Astrocyte (in vitro differentiated cells and primary cell): ENCODE measurements around the gene CRYM. TPM values are rescaled to one million over a fixed set of nuclear protein-coding genes. Genes with fewer than 3 reads are reported as not detected.
"Not testable (repeated sequence)": the region's sequence is repeated elsewhere in the genome, so short reads cannot be mapped to it uniquely, and the experiment has no call there.

Source experiments
- DNase-seq: peaks from one replicate; pipeline ENCODE4 v3.0.0-alpha.2; 2010; ENCODE audit warnings: low read depth
- FAIRE-seq: peaks from 2 replicates; lab custom pipeline; 2011; peaks lifted over from hg19 to GRCh38; lab: Jason Lieb, UNC
- H2AFZ ChIP-seq: 2 replicates; pipeline ENCODE4 v1.6.0; 2012; ENCODE audit warnings: low read depth, low read length, inconsistent platforms
- H3K27ac ChIP-seq: 2 replicates; pipeline ENCODE4 v1.5.1; 2011; ENCODE audit warnings: low read depth, low read length, inconsistent platforms
- H3K27me3 ChIP-seq: 2 replicates; pipeline ENCODE4 v1.6.0; 2011; ENCODE audit warnings: low read length, inconsistent platforms; ENCODE audit not compliant: insufficient read depth
- H3K36me3 ChIP-seq: 2 replicates; pipeline ENCODE4 v1.5.1; 2011; ENCODE audit warnings: low read length, inconsistent platforms; ENCODE audit not compliant: insufficient read depth
- H3K4me1 ChIP-seq: 2 replicates; pipeline ENCODE4 v1.5.1; 2011; ENCODE audit warnings: low read length, inconsistent platforms; ENCODE audit not compliant: insufficient read depth
- H3K4me2 ChIP-seq: 2 replicates; pipeline ENCODE4 v1.6.0; 2012; ENCODE audit warnings: low read length, inconsistent platforms
- H3K4me3 ChIP-seq: 2 replicates; pipeline ENCODE4 v1.5.1; 2011; ENCODE audit warnings: low read depth, mild to moderate bottlenecking, low read length, inconsistent platforms; ENCODE audit not compliant: insufficient read depth
- H3K79me2 ChIP-seq: 2 replicates; pipeline ENCODE4 v1.6.0; 2012; ENCODE audit warnings: mild to moderate bottlenecking, low read length, inconsistent platforms; ENCODE audit not compliant: insufficient read depth
- H3K9ac ChIP-seq: 2 replicates; pipeline ENCODE4 v1.6.0; 2012; ENCODE audit warnings: mild to moderate bottlenecking, low read length, inconsistent platforms
- H3K9me3 ChIP-seq: 2 replicates; pipeline ENCODE4 v1.5.1; 2012; ENCODE audit warnings: low read depth, mild to moderate bottlenecking, low read length, inconsistent platforms; ENCODE audit not compliant: insufficient read depth
- H4K20me1 ChIP-seq: 2 replicates; pipeline ENCODE4 v1.6.0; 2012; ENCODE audit warnings: low read length, inconsistent platforms; ENCODE audit not compliant: insufficient read depth
- H3K27ac Mint-ChIP-seq: one replicate; pipeline ENCODE4 v1.8.0; 2021; ENCODE audit warnings: mild to moderate bottlenecking, mixed read lengths; ENCODE audit not compliant: unreplicated experiment
- H3K27me3 Mint-ChIP-seq: one replicate; pipeline ENCODE4 v1.8.0; 2021; ENCODE audit warnings: low read depth, mixed read lengths; ENCODE audit not compliant: unreplicated experiment
- H3K36me3 Mint-ChIP-seq: one replicate; pipeline ENCODE4 v1.8.0; 2021; ENCODE audit warnings: low read depth, mixed read lengths; ENCODE audit not compliant: unreplicated experiment
- H3K4me1 Mint-ChIP-seq: one replicate; pipeline ENCODE4 v1.8.0; 2021; ENCODE audit warnings: low read depth, mixed read lengths; ENCODE audit not compliant: unreplicated experiment
- H3K4me3 Mint-ChIP-seq: one replicate; pipeline ENCODE4 v1.8.0; 2021; ENCODE audit warnings: mild to moderate bottlenecking, moderate library complexity, mixed read lengths; ENCODE audit not compliant: unreplicated experiment
- H3K9me3 Mint-ChIP-seq: one replicate; pipeline ENCODE4 v1.8.0; 2021; ENCODE audit warnings: mild to moderate bottlenecking, mixed read lengths; ENCODE audit not compliant: unreplicated experiment
- EZH2 ChIP-seq: IDR thresholded peaks from 2 replicates; pipeline ENCODE4 v1.6.1; 2012; ENCODE audit warnings: mild to moderate bottlenecking, low read length, inconsistent platforms; ENCODE audit not compliant: insufficient read depth
- total RNA-seq: library from RNA; stranded (reverse); gene quantifications from 2 replicates; pipeline ENCODE4 v1.2.1, GENCODE V29; 2021
- TF ChIP-seq, protein P1 (sequence below): IDR thresholded peaks from 2 replicates; pipeline ENCODE4 v1.5.1; 2011; ENCODE audit warnings: low read depth, mild to moderate bottlenecking, inconsistent platforms, low read length, moderate library complexity; ENCODE audit not compliant: insufficient read depth

The CRYM gene
- total RNA-seq, 1 donor from 2014 or later: 0.50 TPM

DNA sequence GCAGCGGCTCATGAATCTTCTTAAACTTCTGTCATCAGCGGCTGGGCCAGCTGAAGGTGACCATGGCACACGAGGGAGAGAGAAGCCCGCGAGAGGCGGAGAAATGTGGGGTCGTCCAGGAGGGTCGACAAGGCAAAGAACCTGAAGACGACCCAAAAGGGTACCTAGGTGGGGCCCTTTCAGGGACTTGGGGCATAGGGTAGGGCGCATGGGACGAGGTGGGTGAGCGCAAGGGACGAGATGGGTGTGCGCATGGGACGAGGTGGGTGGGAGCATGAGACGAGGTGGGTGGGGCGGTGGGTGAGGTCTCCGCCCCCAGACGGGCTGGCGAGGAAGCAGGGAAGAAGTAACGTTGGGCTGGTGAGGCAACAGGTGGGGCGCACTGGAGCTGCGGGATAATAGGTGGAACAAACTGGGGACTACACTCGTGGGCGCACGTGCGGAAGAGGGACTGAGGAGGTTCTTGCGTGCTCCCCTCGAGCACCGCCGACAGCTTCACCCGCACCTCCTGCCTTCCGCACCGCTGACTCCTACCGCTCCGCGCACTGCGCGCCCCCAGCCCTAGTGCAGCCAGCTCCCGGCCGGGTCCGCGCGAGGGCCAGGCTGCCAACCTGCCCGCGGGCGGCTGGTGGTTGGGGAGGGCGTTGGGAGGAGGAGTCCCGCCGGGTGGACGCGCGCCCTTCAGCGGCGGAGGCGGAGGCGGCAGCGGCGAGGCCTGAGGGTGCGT is 23.2 kb upstream of the CRYM start:
- Histone ChIP-seq H3K36me3 (no peaks in the 10 kb centered on the region), H3K9ac (peak overlapping the region; percentile 66), H3K4me1 (peaks cover 12% of the 10 kb centered on the region), H3K9me3 (no peaks in the 10 kb centered on the region), H4K20me1 (no peaks in the 10 kb centered on the region), H2AFZ (peak overlapping the region; percentile 95), H3K4me3 (peak overlapping the region; percentile 70), H3K27me3 (no peaks in the 10 kb centered on the region), H3K4me2 (peak overlapping the region; percentile 99), H3K79me2 (no peaks in the 10 kb centered on the region), H3K27ac (peak overlapping the region; percentile 37)
- TF ChIP-seq EZH2: no peak
- TF ChIP-seq, protein P1, sequence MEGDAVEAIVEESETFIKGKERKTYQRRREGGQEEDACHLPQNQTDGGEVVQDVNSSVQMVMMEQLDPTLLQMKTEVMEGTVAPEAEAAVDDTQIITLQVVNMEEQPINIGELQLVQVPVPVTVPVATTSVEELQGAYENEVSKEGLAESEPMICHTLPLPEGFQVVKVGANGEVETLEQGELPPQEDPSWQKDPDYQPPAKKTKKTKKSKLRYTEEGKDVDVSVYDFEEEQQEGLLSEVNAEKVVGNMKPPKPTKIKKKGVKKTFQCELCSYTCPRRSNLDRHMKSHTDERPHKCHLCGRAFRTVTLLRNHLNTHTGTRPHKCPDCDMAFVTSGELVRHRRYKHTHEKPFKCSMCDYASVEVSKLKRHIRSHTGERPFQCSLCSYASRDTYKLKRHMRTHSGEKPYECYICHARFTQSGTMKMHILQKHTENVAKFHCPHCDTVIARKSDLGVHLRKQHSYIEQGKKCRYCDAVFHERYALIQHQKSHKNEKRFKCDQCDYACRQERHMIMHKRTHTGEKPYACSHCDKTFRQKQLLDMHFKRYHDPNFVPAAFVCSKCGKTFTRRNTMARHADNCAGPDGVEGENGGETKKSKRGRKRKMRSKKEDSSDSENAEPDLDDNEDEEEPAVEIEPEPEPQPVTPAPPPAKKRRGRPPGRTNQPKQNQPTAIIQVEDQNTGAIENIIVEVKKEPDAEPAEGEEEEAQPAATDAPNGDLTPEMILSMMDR: no peak
- H3K27ac Mint-ChIP-seq: peak overlapping the region; percentile 73
- peak overlapping the region; percentile 91 for H3K4me3 Mint-ChIP-seq
- peaks cover 3% of the 10 kb centered on the region for H3K27me3 Mint-ChIP-seq
- DNase-seq (peak; percentile 47), FAIRE-seq (no peak)
- H3K9me3 Mint-ChIP-seq: no peaks in the 10 kb centered on the region
- no peaks in the 10 kb centered on the region for H3K36me3 Mint-ChIP-seq
- peaks cover 15% of the 10 kb centered on the region for H3K4me1 Mint-ChIP-seq

DNA sequence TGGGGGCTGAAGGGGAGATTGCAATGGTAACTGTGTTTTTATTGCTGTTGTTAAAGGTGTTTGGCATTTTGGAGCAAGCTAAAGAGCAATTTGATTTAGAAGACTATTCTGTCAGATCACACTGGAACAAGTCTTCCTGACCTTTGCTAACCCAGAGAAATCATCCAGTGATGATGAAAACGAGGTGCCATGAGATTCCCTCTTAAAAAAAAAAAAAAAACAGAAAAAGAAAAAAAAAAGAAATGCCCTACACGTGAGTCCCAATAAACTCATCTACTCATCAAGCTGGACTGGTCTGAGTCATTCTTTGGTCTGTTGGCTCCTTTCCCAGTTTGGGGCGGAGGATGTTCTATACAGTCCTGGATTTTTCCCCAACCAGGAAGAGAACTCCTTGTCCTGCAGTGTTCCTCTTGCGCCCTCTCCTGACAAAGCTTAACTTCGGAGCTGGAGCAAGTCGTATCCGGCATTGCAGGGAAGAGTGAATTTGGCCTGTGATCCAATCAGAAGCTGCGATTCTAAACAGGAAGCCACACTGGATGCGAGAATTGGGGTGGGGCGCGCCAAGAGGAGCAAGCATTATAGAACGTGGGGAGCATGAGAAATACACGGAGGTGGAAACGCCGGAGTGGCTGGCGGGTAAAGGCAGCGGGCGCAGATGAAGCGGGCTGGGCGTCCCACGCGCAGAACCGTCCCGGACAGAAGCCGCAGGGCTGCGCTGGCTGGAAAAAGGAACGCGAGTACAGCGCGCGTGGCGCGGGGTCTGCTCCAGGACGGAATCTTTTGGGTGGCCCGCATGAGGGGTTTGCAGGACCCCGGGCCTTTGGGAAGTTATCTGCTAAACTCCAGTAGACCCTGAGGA is 22.4 kb upstream of the CRYM start:
- H3K36me3 Mint-ChIP-seq: no peaks in the 10 kb centered on the region
- peaks cover 15% of the 10 kb centered on the region for H3K4me1 Mint-ChIP-seq
- Histone ChIP-seq H3K36me3 (no peaks in the 10 kb centered on the region), H3K4me3 (peak overlapping the region; percentile 70), H3K79me2 (no peaks in the 10 kb centered on the region), H2AFZ (peak overlapping the region; percentile 95), H4K20me1 (no peaks in the 10 kb centered on the region), H3K4me1 (peaks cover 12% of the 10 kb centered on the region), H3K4me2 (peak overlapping the region; percentile 99), H3K9me3 (no peaks in the 10 kb centered on the region), H3K27ac (peak overlapping the region; percentile 37), H3K9ac (peak overlapping the region; percentile 66), H3K27me3 (no peaks in the 10 kb centered on the region)
- H3K9me3 Mint-ChIP-seq: no peaks in the 10 kb centered on the region
- peak overlapping the region; percentile 91 for H3K4me3 Mint-ChIP-seq
- peak; percentile 96 for FAIRE-seq
- H3K27ac Mint-ChIP-seq: peak overlapping the region; percentile 73
- peaks cover 3% of the 10 kb centered on the region for H3K27me3 Mint-ChIP-seq
- TF ChIP-seq EZH2: no peak
- TF ChIP-seq, protein P1: peak; percentile 97
- peak; percentile 99 for DNase-seq

DNA sequence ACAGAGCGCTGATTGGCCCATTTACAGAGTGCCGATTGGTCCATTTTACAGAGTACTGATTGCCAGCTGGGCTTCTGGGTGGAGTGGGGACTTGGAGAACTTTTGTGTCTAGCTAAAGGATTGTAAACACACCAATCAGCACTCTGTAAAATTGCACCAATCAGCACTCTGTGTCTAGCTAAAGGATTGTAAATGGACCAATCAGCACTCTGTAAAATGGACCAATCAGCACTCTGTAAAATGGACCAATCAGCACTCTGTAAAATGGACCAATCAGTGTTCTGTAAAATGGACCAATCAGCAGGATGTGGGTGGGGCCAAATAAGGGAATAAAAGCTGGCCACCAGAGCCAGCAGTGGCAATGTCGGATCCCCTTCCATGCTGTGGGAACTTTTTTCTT is 11.7 kb upstream of the CRYM start:
- H3K4me1 ChIP-seq, H3K4me1 Mint-ChIP-seq, H3K4me3 ChIP-seq, H3K4me2 ChIP-seq, H3K36me3 ChIP-seq, H2AFZ ChIP-seq, H3K27ac ChIP-seq, H3K9me3 Mint-ChIP-seq, H3K9me3 ChIP-seq, H4K20me1 ChIP-seq, H3K79me2 ChIP-seq, FAIRE-seq, H3K4me3 Mint-ChIP-seq, H3K9ac ChIP-seq, DNase-seq, H3K27ac Mint-ChIP-seq, H3K36me3 Mint-ChIP-seq: not testable (repeated sequence)
- H3K27me3 Mint-ChIP-seq: peaks cover 28% of the 10 kb centered on the region
- H3K27me3 ChIP-seq: peaks cover 17% of the 10 kb centered on the region
